Fibroblast of skin of back (primary cell): Measurements from ENCODE around the gene COL6A1.

Source experiments
- DNase-seq: peaks from one replicate; pipeline ENCODE4 v3.0.0-alpha.2; 2013

The COL6A1 gene

DNA sequence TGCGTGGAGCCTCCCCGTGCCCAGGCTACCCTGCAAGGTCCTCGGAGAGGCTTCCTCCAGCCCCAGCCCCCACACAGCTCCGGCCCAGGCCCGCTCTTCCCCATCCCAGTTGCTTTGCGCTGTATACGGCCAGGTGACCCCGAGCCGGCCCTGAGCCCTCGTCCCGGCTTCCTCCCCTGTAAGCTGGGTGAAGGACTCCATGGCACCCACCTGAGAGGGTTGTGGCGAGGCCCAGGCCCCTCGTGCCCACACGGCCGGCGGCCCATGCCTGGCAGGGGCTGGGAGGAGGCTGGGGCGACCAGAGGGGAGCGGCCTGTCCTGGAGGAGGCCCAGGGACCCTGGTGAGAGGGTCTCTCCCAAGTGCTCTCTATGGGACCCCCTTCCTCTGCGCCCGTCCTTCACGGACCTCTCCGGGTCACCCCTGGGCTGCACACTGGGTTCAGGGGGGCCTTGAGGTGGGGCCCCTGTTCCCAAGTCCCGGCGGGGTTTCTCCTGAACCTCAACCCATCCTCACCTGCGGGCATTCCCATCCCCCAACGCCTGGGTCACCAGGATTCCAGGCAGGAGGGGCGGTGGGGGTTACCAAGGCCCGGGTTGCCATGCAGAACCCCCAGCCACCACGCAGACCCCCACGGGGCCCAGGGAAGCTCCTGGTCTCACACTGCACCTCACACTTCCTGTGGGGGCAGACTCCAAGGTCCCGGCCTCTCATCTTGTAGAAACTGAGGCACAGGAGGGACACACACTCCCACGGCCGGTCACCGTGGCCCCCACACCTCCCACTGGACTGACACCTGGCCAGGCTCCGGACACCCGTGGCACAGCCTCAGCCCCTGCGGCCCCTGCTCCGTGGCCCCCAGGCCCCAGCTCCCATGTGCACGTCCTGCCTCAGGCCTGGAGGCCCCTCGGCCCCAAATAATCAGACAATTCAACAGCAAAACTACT lies 25.2 kb downstream of the COL6A1 start:
- DNase-seq: no peak

DNA sequence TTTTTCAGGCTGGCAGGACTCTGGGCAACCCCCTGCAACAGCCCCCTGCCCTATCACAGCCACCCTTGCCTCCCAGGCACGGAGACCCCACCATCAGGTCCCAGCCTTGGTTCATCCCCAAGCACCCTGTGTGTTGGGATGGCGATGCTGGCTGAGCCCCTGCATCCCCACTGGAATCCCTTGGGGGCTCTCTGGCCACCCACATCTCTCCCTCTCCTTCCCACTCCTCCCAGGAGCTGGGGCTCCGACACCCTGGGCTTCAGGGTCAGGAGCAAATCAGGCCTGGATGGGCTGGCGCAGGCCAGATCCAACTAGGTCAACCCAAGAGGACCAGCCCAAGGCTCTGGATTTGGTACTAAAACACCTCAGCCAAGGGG lies 25.9 kb downstream of the COL6A1 start:
- no peak for DNase-seq

DNA sequence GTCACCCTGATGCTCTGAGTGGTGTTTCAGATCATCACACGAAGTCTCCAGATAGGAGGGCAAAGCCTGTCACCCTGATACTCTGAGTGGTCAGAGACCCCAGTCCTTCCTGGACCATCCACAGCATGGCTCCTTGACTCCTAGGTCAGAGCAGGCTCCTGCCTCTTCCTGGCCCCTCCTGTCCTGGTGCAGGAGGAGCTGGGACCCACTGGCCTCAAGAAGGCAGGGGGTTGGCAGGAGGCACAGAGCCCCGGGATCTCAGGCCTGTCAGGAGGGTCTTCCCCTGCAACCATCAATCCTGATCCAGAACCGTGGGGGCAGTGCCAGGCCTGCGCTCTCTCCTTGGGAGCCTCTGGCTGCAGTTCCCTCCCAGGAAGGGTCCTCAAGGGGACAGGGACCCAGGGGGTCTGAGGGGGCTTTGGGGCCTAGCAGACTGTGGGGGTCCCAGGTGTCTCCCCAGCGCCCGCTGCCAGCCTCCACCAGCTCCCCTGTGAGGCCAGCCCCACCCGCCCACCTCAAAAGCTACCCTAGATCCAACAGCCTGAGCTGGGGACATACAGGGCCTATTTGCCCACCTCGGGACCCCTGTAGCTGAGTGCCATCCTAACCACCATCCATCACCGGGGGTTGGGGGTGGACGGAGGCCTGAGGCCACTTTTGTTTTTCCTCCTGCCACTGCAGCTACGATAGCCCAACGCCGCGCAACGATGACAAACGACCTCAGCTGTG lies 27.5 kb downstream of the COL6A1 start:
- DNase-seq: no peak

DNA sequence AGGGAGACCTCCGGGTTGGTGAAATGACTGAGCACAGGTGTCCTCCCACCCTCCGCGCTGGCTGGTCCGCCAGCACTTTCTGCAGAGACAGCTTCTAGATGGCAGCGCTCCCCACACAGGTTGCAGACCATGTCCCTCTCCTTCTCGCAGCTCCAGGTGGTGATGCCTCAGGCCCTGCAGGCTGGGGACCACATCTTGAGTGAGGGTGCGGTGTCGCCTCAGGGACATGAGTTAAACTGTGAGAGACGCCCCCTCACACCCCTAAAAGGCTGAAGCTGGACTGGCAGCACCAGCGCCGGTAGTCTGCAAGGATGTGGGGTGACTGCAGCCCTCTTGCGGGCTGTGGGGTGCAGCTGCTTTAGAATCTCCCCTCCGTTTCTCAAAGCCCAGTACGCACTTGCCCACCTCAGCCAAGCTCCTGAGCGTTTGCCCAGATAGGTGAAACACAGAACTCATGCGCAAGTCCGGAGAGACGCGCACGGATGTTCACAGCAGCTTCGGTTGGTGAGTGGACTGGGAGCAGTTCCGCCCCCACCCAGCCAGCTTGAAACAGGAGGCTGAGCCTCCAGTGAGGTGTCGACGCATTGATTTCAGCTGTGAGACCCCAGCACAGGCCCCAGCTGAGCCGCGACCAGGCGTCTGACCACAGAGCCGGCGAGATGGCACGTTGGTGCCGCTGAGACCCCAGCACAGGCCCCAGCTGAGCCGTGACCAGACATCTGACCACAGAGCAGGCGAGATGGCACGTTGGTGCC lies 28.6 kb downstream of the COL6A1 start:
- no peak for DNase-seq

DNA sequence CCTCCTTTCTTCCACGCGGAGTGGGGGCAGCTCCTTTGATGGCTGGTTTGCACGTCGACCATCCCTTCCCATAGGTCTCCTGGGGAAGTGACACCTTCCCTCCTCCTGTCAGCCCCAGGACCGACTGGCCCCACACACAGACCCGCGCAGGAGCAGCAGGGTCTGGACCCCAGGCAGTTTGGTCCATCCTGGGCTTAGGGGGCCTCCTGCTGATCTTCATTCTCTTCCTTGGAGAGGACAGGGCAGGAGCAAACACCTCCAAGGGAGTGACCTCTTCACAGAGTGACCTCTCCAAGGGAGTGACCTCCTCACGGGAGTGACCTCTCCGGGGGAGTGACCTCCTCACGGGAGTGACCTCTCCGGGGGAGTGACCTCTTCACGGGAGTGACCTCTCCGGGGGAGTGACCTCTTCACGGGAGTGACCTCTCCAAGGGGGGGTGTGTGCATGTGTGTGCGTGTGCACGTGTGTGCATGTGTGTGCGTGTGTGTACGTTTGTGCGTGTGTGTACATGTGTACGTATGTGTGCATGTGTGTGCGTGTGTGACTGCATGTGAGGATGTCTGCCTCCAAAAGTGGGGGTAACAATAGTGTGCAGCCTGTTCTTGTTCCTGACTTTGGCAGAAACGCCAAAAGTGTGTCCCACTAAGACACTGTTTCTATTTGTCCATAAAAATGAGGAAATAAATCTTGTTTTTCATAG lies 29.8 kb downstream of the COL6A1 start:
- no peak for DNase-seq

DNA sequence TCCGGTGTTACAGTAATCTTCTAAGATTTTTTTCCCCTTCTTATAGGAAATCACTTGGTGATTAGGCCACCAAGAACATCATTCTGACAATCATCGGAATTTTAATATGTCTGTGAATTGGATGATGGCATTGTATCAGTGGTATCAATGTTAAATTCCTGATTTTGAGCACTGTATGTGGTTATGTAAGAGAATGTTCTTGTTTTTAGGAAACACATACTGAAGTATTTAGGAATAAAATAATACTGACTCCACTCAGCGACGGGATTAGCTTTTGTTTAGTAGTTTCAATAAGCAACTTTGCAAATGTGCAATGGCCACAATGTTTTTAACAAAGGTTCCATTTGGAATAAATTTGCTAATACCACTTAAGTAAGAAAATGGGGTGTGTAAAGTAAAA lies 30.6 kb downstream of the COL6A1 start:
- no peak for DNase-seq

DNA sequence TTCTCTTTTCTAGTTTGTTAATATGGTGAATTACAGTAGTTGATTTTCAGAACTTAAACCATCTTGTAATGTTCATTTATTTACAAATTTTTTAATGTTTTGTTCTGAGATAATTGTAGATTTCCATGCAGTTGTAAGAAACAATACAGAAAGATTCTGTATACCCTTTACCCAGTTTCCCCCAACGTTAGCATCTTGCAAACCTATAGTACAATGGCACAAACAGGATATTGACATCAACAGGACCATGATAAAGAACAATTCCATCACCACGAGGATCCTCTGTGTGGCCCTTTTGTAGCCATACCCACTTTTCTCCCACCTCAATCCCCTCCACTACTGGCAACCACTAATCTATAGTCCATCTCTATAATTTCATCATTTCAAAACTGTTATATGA lies 33.3 kb downstream of the COL6A1 start:
- no peak for DNase-seq

DNA sequence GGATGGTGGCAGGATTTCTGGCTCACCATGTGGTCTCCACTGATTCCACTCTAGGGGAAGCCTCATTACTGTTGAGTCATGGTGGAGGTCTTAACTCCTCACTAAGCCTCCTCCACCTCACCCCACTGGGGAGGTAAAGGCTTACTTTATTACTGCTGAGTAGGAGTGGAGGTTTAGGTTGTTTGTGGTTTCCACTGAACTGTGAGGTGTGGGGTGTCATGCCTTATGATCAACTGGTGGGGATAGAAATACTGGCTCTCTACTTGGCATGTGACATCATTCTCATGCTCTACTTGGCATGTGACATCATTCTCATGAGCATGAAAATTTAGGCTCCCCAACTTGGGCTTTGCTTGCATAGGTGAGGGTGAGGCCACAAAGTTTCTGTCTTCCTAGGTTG lies 35.6 kb downstream of the COL6A1 start:
- no peak for DNase-seq

DNA sequence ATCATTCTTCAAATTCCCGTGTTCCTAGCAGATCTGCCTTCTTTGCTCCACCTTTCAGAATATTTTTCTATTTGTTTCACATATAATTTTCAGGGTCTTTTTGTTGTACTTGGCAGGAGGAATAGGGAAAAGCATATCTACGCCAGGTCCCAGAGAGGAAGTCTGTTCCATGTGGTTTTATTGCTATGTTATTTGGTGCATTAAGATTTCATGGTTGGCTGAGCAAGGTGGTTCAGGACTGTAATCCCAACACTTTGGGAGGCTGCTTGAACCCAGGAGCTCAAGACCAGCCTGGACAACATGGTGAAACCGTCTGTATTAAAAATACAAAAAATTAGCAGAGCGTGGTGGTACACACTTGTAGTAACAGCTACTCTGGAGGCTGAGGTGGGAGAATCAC lies 36.1 kb downstream of the COL6A1 start:
- no peak for DNase-seq

DNA sequence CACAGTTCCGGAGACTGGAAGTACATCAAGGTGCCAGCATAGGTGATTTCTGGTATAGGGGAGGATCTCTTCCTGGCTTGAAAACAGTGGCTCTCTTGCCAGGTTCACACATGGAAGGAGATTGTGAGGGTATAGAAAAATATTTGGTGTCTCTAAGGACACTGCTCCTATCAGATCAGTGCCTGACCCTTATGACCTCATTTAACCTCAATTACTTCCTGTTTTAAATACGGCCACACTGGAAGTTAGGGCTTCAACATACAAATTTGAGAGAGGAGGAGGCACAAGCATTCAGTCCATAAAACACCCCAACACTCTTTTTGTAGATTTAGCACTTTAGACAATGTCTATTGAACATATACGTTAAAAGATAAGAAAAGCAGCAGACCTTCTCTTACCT lies 37.0 kb downstream of the COL6A1 start:
- no peak for DNase-seq

DNA sequence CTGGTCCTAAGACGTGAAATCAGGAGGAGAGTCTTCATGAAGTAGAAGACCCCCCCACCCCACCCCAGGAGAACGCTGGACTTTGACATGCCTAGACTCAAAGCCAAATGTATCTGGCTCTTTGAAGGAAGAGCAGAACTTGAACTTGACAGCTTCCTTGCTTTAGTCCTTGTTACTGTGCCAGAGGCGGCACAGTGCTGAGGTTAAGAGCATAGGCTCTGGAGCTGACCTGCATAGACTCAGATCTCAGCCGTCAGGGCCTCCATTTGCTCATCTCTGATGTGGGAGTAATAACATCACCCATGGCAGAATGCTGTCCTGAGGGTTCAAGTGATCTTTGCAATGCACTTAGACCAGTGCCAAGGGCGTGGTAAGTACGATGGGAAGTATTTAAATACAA lies 39.0 kb downstream of the COL6A1 start:
- no peak for DNase-seq

DNA sequence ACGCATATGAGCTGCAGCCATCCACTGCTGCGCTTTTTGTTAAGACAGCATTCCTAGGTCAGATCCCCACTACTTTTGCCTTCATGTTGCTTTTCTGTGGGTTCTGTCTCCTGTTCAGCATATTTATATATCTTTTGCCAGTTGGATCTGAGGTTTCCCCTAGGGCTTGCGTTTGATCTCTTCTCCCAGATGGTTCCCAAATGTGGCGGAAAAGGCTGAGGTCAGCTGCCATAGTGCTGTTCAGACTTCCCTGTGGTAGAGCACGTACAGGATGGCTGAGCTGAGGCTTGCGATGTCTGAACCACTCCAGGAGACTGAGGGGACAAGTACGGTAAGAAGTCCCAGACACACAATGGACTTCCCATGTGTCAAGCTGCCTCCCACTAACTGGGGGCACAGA lies 39.8 kb downstream of the COL6A1 start:
- DNase-seq: no peak

DNA sequence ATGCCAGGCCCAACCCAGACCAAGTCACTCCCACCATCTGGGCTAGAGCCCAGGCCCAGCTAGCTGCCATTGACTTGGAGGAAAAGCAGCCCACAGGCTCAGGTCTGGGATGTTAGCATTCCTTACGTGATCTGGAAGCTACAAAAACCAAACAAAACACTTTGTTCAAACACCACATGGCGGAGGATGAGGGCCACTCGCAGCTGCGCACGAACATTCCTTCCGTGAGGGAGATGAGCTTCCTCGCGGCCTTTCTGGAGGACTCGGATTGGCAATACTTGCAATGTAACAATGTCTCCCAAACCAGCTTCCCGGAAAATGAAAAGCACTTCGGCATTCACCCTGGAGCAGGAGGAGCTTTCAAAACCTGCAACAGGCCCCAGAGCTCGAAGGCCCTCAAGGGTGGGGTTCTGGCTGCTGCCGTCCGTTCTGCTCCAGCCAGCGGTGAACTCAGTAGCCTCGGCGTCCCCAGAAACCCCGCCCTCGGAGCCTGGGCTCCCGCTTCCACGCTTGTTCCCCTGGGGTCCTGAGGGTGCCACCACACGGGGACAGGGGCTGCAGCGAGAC lies 40.5 kb downstream of the COL6A1 start:
- DNase-seq: peak; percentile 61

DNA sequence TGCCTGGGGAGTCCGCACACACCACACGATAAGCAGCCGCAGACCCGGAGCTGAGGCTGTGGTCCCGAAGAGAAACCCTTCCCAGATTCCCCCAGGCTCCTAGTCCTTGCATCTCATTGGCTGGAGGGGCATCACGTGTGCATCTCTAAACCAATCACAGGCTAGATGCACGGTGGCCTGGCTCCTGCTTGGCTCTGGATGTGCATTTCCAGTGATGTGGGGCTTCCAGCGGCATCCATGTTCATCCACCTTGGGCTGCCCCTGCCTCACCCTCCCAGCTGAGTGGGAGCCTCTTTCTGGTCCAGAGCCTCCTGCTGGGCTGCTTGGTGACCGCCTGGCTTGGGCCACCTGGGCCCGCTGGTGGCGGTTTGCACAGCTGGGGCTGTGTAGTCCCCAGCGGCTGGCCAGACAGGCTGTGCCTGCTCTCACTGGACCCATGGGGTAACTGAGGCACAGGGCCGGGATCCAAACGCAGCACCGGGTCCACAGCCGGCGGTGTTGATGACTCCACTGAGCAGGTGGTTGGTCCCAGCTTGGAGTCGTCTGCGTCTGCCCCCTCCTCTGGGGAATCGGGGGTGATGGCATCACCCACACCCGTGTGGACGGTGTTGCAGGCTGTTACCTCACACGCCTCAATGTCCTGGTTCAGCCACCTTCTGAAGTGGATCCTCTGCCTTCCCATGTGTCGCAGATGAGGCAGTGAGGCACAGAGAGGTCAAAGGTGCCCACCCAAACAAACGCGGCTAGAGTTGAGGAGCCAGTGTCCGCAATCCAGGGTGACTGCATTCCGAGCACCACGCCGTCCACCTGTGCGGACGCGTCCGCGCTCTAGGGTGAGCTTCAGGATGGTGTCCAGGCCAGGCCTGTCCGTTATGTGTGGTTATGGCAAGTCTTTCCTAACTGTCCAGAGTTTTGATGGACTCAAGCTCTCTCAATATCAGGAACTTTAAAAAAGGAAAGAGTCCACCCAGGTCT lies 41.3 kb downstream of the COL6A1 start:
- no peak for DNase-seq

DNA sequence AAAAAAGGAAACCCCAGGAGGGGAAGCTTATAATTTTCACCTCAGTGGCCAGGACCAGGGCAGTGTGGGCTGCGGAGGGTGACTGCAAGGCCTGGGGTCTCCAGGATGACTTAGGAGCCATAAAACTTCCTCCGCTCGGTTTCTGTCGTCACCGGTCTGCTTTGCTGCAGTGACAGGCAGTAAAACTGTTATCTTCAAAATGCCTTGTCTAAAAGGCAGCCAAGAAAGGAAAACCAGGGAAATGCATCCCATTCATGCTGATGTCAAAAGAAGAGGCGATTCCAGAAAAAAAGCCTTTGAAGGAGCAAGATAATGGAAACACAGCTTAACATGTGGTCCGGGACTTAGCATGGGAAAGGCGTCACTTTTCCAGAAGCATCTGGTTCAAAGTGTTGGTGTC lies 42.0 kb downstream of the COL6A1 start:
- DNase-seq: no peak

DNA sequence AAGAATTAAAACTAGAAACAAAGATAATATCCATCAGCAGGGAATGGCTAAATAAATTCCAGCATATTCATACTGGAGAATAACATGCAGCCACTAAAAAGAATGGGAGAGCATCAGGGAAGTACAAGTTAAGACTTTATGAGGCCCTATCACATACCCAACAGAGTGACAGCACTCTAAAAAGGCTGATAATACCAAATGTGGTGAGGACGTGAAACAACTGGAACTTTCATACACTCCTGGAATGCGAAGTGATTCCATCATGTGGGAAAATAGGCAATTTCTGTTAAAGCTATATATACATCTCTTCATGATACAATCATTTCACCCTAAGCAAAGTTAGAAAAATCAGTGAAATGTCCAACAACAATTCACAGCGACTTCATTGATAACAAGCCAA lies 42.6 kb downstream of the COL6A1 start:
- no peak for DNase-seq

DNA sequence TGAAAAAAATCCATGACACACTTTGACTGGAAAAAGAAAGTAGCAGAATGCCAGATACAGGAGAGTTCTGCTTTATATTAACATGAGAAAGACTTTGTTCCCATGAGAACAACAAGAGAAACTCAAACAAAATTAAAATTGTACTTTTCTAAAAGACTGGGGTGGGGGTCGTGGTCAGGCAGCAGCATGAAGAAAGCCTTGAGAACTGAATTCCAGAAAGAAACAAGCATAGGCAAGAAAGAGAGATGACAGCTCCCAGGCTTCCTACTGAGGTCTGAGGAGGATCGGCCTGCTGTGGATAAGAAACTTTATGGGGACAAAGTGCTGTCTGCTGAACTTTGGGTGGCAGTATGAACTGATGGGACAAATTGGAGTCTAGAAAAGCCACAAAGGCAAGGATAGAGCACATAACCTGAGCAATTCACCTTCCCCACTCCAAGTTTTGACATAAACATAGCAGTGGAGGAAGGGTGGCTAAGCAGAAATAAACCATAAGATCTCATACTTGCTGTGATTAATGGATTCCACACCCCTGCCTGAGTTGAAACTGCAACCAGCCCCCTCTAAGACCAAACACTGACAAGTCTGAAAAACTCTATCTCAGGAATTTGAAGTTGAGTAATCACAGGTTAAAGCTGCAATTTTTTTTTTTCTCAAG lies 43.7 kb downstream of the COL6A1 start:
- DNase-seq: peak; percentile 73

DNA sequence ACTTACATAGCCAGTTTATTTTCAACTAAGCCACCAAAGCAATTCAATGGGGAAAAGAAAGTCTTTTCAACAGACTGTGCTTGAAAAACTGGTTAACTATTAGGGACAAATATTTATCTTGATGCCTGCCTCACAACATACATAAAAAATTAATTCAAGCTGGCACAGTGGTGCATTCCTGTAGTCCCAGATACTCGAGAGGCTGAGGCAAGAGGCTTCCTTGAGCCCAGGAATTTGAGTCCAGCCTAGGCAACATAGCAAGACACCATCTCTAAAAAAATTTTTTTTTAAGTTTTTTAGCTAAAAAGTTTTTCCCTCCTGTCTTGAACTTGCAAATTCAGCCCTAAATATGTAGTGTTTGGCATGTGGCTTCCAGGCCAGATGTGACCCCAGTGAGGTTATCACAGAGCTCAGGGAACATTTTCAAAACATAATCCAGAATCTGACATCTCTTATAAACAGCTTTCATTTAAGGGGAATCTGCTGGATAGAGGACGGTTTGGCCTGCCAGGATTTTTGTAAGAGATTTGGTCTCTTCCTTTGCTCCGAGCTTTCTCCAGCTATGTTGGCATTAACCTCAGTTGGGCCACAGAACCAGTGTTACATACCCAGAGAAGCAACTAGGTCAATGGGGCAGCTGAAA lies 46.4 kb downstream of the COL6A1 start:
- DNase-seq: peak; percentile 53

DNA sequence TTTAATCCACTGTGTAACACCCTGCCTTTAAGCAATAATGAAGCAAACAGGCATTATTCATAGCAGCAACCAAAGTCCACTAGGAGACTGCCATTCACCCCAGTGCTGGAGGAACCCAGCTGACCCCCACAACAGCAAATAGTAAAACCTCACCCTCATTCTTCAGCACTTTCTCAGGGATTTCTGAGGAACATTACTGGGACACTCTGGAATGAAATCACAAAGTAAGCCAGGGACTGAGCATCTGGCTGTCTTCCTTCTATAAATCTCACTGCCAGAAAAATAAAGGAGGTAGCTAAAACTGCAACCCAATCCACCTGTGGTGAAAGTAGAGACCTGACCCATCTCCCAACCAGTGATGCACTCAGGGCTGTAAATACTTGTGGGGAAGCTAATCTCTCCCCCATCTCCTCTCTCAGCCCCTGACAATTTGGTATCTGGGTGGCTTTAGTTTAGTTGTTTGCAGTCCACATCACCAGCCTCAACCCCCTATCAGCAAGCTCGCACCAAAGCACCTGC lies 47.1 kb downstream of the COL6A1 start:
- DNase-seq: peak; percentile 66
